Lower leg skin (tissue), 3 donors: ENCODE results near the gene UTY.

Experiments used
- CTCF ChIP-seq, 3 donors: fragments of 450-650 bp; IDR thresholded peaks; one replicate each; pipeline ENCODE4 v1.5.1; 2016; ENCODE audit warnings: antibody characterized with exemption in 3 of 3, mild to moderate bottlenecking in 3 of 3, moderate library complexity in 2 of 3
- POLR2A ChIP-seq, 2 donors: fragments of 450-650 bp; IDR thresholded peaks; one replicate each; pipeline ENCODE4 v1.6.1; 2016 to 2017; ENCODE audit warnings: antibody characterized with exemption in 2 of 2, mild to moderate bottlenecking in 1 of 2, moderate library complexity in 1 of 2

DNA sequence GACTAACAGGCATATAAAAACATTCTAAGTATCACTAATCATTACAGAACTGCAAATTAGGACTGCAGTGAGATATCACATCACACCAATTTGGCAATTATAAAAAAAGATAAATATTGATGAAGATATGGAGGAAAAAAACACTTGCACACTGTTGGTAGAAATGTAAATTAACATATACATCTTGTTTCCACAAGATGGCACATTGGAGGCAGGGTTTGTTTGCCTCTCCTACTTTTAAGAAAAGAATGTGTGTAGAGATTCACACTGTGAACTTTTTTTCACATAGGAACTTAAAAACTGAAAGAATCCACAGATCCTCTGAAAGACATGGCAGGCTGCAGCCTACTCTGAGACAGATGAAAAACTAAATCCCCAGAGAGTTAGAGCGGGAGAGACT, 21.4 kb upstream of the UTY start:
- no peak for TF ChIP-seq CTCF (IDR thresholded peaks at IDR 0.05)
- no peak for TF ChIP-seq POLR2A (IDR thresholded peaks at IDR 0.05)
